Keratinocyte (primary cell): Measurements from ENCODE around the gene PGAP6.

Experiments
- CTCF ChIP-seq, 3 experiments: IDR thresholded peaks in 1 of 3; conservative IDR thresholded peaks in 1 of 3; optimal IDR thresholded peaks in 1 of 3; 2 replicates in 2 of 3; 3 replicates in 1 of 3; pipeline versions ENCODE3 to v1.5.1; 2011; ENCODE audit warnings: low read length in 3 of 3, mild to moderate bottlenecking in 3 of 3, moderate library complexity in 2 of 3, control low read depth in 1 of 3, inconsistent platforms in 1 of 3; ENCODE audit not compliant: insufficient read depth in 2 of 3; ENCODE audit errors: extremely low read depth in 1 of 3
- EZH2 ChIP-seq: IDR thresholded peaks from one replicate; pipeline ENCODE4 v1.6.1; 2012; ENCODE audit warnings: inconsistent platforms, mild to moderate bottlenecking, low read length, moderate library complexity

GRCh38 chr16:366476-366875 is 15.3 kb downstream of the PGAP6 start:
- no peak for TF ChIP-seq EZH2
- TF ChIP-seq CTCF (optimal IDR thresholded peaks at IDR 0.05 in 1 of 3, IDR thresholded peaks at IDR 0.05 in 1 of 3, conservative IDR thresholded peaks at IDR 0.05 in 1 of 3; ENCODE audit: extremely low read depth in 1 of 3, insufficient read depth in 2 of 3, low read length in 3 of 3) = no peak
